Measurements from ENCODE around the gene PTCD2.

DNA sequence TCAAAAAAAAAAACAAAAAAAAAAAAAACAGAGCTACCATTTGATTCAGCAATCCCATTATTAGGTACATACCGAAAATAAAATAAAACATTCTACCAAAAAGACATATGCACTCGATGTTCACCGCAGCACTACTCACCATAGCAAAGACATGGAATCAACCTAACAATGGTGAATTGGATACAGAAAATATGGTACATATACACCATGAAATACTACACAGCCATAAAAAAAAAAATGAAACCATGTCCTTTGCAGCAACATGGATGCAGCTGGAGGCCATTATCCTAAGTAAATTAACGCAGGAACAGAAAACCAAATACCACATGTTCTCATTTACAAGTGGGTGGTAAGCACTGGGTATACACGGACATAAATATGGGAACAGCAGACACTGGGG is 21.5 kb upstream of the PTCD2 start:
- TF ChIP-seq, protein P1, sequence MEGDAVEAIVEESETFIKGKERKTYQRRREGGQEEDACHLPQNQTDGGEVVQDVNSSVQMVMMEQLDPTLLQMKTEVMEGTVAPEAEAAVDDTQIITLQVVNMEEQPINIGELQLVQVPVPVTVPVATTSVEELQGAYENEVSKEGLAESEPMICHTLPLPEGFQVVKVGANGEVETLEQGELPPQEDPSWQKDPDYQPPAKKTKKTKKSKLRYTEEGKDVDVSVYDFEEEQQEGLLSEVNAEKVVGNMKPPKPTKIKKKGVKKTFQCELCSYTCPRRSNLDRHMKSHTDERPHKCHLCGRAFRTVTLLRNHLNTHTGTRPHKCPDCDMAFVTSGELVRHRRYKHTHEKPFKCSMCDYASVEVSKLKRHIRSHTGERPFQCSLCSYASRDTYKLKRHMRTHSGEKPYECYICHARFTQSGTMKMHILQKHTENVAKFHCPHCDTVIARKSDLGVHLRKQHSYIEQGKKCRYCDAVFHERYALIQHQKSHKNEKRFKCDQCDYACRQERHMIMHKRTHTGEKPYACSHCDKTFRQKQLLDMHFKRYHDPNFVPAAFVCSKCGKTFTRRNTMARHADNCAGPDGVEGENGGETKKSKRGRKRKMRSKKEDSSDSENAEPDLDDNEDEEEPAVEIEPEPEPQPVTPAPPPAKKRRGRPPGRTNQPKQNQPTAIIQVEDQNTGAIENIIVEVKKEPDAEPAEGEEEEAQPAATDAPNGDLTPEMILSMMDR (IDR thresholded peaks at IDR 0.05; ENCODE audit: low read length) = no peak
- no peak for TF ChIP-seq EZH2 (IDR thresholded peaks at IDR 0.05; ENCODE audit: borderline replicate concordance, low read length)

All from OCI-LY1 (cell line).